ENCODE results near the gene MEAK7. TPM values are rescaled to one million over a fixed set of nuclear protein-coding genes. Genes with fewer than 3 reads are reported as not detected.

Gene MEAK7
- total RNA-seq, 1 donor from 2014 or later = 47.9 TPM

- Histone ChIP-seq H3K27me3 (ENCODE audit: control insufficient read depth, insufficient read depth, low read length) (no peaks in the 10 kb centered on the region), H3K36me3 (ENCODE audit: control insufficient read depth, insufficient read depth, low read length) (peaks cover 13% of the 10 kb centered on the region), H3K4me3 (ENCODE audit: low read depth, low read length) (no peak overlapping the region)
- no peak for DNase-seq (ENCODE audit: low read depth)
- FAIRE-seq = peak; percentile 55
- no peak for TF ChIP-seq CTCF (IDR thresholded peaks at IDR 0.05; ENCODE audit: insufficient read depth, low read length, severe bottlenecking)
Measured at GRCh38 chr16:84476401-84476800, 28.1 kb downstream of the MEAK7 start.

- no peak for FAIRE-seq
- no peak overlapping the region for H3K4me3 ChIP-seq (ENCODE audit: low read depth, low read length)
- no peak for DNase-seq (ENCODE audit: low read depth)
Measured at GRCh38 chr16:84475643-84476240, 28.7 kb downstream of the MEAK7 start.

DNA sequence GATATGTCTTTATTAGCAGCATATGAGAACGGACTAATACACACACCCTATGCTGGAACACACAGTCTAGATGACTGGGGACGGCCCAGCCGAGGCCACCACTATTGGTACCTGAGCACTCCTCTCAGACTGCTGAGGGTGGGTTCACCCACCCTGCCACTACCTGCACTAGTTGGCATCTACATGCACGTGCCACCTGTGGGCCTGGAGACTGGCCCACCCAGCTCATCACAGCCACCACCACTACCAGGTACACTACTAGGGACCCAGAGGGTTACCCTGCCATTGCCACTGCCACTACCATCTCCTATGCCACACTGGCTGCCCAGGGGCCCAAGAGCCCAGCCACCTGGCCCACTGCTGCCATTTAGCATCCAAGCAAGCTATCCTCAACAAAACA, 32.5 kb downstream of the MEAK7 start:
- Histone ChIP-seq H3K4me3 (ENCODE audit: low read depth, low read length) (no peak overlapping the region), H3K27me3 (ENCODE audit: control insufficient read depth, insufficient read depth, low read length) (no peaks in the 10 kb centered on the region), H3K36me3 (ENCODE audit: control insufficient read depth, insufficient read depth, low read length) (peaks cover 11% of the 10 kb centered on the region)
- TF ChIP-seq CTCF (IDR thresholded peaks at IDR 0.05; ENCODE audit: insufficient read depth, low read length, severe bottlenecking) = no peak
- no peak for DNase-seq (ENCODE audit: low read depth)
- no peak for FAIRE-seq

More at GRCh38 chr16:84475643-84476240, 28.7 kb downstream of the MEAK7 start:
- H3K36me3 ChIP-seq (ENCODE audit: control insufficient read depth, insufficient read depth, low read length) = peaks cover 15% of the 10 kb centered on the region
- TF ChIP-seq CTCF (IDR thresholded peaks at IDR 0.05; ENCODE audit: insufficient read depth, low read length, severe bottlenecking) = no peak
- no peaks in the 10 kb centered on the region for H3K27me3 ChIP-seq (ENCODE audit: control insufficient read depth, insufficient read depth, low read length)

DNA sequence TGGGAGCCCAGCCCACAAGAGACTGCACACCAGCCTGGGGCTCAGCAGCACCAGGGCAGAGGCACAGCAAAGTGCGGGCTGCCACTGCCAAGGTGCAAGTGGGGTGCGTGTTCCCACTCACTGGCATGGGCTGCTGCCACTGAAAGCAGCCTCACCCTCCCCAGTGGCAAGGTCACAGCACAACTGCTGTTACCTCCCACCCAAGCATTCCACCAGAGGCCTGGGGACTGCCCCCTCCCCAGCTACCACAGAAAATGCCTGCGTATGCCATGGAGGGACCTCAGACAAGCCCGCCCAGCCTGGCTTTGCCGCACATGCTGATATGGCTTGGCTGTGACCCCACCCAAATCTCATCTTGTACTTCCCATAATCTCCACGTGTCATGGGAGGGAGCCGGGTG, 33.1 kb downstream of the MEAK7 start:
- H3K36me3 ChIP-seq (ENCODE audit: control insufficient read depth, insufficient read depth, low read length) = peaks cover 11% of the 10 kb centered on the region
- no peak for FAIRE-seq
- no peak for DNase-seq (ENCODE audit: low read depth)
- no peak overlapping the region for H3K4me3 ChIP-seq (ENCODE audit: low read depth, low read length)
- no peak for TF ChIP-seq CTCF (IDR thresholded peaks at IDR 0.05; ENCODE audit: insufficient read depth, low read length, severe bottlenecking)
- no peaks in the 10 kb centered on the region for H3K27me3 ChIP-seq (ENCODE audit: control insufficient read depth, insufficient read depth, low read length)

- H3K36me3 ChIP-seq (ENCODE audit: control insufficient read depth, insufficient read depth, low read length) = peaks cover 14% of the 10 kb centered on the region
- no peak for TF ChIP-seq CTCF (IDR thresholded peaks at IDR 0.05; ENCODE audit: insufficient read depth, low read length, severe bottlenecking)
- H3K4me3 ChIP-seq (ENCODE audit: low read depth, low read length) = no peak overlapping the region
- DNase-seq (ENCODE audit: low read depth) (no peak), FAIRE-seq (no peak)
- H3K27me3 ChIP-seq (ENCODE audit: control insufficient read depth, insufficient read depth, low read length) = no peaks in the 10 kb centered on the region
Measured at GRCh38 chr16:84467709-84468108, 36.8 kb downstream of the MEAK7 start.

DNA sequence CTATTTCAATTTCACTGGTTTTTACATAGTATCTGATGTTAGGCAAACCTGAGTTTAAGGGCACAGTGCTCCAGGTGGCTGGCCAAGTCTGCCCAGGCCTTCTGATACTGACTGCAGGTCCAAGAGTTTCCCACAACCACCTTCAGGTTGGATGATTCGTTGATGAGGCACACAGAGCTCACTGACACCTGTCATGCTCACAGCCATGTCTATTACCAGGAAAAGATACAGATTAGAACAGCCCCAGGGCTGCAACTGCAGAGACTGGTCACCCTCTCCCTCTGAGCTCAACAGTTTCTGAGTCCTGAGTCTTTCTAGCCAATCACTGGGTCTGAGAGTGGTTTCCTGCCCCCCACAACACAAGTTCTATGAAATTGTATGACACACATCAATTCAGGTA, 37.2 kb downstream of the MEAK7 start:
- no peaks in the 10 kb centered on the region for H3K27me3 ChIP-seq (ENCODE audit: control insufficient read depth, insufficient read depth, low read length)
- peaks cover 14% of the 10 kb centered on the region for H3K36me3 ChIP-seq (ENCODE audit: control insufficient read depth, insufficient read depth, low read length)
- TF ChIP-seq CTCF (IDR thresholded peaks at IDR 0.05; ENCODE audit: insufficient read depth, low read length, severe bottlenecking) = no peak
- DNase-seq (ENCODE audit: low read depth) (peak; percentile 79), FAIRE-seq (no peak)
- no peak overlapping the region for H3K4me3 ChIP-seq (ENCODE audit: low read depth, low read length)

Measured in bronchial epithelial cell (primary cell).